ENCODE results near the gene PTX4.

- TF ChIP-seq, protein P1, sequence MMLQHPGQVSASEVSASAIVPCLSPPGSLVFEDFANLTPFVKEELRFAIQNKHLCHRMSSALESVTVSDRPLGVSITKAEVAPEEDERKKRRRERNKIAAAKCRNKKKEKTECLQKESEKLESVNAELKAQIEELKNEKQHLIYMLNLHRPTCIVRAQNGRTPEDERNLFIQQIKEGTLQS (IDR thresholded peaks at IDR 0.05) = no peak
- TF ChIP-seq, protein P2, sequence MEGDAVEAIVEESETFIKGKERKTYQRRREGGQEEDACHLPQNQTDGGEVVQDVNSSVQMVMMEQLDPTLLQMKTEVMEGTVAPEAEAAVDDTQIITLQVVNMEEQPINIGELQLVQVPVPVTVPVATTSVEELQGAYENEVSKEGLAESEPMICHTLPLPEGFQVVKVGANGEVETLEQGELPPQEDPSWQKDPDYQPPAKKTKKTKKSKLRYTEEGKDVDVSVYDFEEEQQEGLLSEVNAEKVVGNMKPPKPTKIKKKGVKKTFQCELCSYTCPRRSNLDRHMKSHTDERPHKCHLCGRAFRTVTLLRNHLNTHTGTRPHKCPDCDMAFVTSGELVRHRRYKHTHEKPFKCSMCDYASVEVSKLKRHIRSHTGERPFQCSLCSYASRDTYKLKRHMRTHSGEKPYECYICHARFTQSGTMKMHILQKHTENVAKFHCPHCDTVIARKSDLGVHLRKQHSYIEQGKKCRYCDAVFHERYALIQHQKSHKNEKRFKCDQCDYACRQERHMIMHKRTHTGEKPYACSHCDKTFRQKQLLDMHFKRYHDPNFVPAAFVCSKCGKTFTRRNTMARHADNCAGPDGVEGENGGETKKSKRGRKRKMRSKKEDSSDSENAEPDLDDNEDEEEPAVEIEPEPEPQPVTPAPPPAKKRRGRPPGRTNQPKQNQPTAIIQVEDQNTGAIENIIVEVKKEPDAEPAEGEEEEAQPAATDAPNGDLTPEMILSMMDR (IDR thresholded peaks at IDR 0.05; ENCODE audit: low read depth, low read length, missing input control) = no peak
- TF ChIP-seq GABPA (IDR thresholded peaks at IDR 0.05 in 1 of 2, conservative IDR thresholded peaks at IDR 0.05 in 1 of 2) (no peak), RXRA (IDR thresholded peaks at IDR 0.05) (no peak), TAF1 (conservative IDR thresholded peaks at IDR 0.05) (no peak), RAD21 (IDR thresholded peaks at IDR 0.05) (no peak), FOXA1 (IDR thresholded peaks at IDR 0.05) (no peak), YY1 (IDR thresholded peaks at IDR 0.05) (no peak)
These were observed 17.1 kb downstream of the PTX4 start for GRCh38 chr16:1471569-1472194.

Measured in liver (tissue), 3 donors.